ENCODE results near the gene GNAT2. TPM values are rescaled to one million over a fixed set of nuclear protein-coding genes. Genes with fewer than 3 reads are reported as not detected.
"Not testable (repeated sequence)": the region's sequence is repeated elsewhere in the genome, so short reads cannot be mapped to it uniquely, and the experiment has no call there.

Gene GNAT2
- polyA plus RNA-seq (2012; ENCODE audit: low read depth, missing spikeins), result 0.27 TPM

DNA sequence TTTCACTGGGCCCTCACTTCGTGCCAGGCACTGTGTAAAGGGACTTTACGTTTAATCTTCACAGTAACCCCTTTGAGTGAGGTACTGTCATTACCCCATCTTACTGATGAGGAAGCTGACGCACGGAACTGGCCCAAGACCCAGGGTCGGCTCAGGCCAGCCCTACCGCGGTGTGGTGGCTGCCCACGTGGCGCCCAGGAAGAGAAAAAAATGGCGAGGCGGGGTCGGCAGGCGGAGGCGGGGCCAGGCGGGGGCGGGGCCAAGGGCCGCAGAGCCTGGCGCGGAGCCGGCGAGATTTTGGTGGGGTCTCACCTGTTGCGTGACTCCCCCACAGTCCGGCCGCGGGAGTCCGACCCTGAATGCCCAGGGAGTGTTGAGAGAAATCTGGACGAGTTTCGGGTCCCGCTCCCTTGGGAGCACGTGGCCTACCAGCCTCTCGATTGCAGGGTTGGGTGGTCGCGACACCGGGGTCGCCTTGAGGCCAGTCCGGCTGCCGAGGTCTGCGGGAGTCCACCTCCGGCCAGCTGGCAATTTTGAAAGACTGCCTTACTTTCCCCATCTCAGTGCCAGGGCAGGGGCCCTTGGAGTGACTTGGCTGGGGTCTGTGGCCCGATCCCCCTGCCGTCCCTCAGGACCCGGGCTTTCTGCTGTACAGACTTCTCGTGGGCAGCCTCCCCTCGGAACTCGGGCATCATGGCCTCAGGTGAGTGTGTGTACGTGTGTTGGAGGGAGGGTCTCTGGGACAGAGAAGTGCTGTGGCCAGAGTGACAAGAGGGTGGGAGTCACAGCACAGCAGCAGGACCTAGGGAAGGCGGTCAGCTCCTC, at the start of gene GNAT2, which contains the start of gene AMPD2:
GNAT2 (minus strand) TSS at position 41 of the 825 bp plus-strand sequence. CDS start 6,746 bp downstream, outside the sequence.
AMPD2 (plus strand) TSS at position 262 of the 825 bp plus-strand sequence. CDS start 1,339 bp downstream, outside the sequence.
- FAIRE-seq (peak; percentile 75), DNase-seq (ENCODE audit: insufficient read length, low spot score) (peak; percentile 76)
- TF ChIP-seq PAX5 (IDR thresholded peaks at IDR 0.05; ENCODE audit: insufficient read depth, low read length, severe bottlenecking), result no peak
- no peak; the same call in 1 of the 2 replicates for TF ChIP-seq SPI1 (IDR thresholded peaks at IDR 0.05; ENCODE audit: low read depth, low read length)
- peak; percentile 88 for TF ChIP-seq POLR2A (IDR thresholded peaks at IDR 0.05; ENCODE audit: low read depth, low read length)
- TF ChIP-seq TAF1 (IDR thresholded peaks at IDR 0.05; ENCODE audit: low read depth, low read length), result peak; percentile 48; the same call in 1 of the 2 replicates
- peak; percentile 87 for TF ChIP-seq POLR2AphosphoS5 (IDR thresholded peaks at IDR 0.05; ENCODE audit: low read depth, low read length)
- TF ChIP-seq POU2F2 (IDR thresholded peaks at IDR 0.05; ENCODE audit: low read depth, low read length), result peak; percentile 48; the same call in 1 of the 2 replicates

DNA sequence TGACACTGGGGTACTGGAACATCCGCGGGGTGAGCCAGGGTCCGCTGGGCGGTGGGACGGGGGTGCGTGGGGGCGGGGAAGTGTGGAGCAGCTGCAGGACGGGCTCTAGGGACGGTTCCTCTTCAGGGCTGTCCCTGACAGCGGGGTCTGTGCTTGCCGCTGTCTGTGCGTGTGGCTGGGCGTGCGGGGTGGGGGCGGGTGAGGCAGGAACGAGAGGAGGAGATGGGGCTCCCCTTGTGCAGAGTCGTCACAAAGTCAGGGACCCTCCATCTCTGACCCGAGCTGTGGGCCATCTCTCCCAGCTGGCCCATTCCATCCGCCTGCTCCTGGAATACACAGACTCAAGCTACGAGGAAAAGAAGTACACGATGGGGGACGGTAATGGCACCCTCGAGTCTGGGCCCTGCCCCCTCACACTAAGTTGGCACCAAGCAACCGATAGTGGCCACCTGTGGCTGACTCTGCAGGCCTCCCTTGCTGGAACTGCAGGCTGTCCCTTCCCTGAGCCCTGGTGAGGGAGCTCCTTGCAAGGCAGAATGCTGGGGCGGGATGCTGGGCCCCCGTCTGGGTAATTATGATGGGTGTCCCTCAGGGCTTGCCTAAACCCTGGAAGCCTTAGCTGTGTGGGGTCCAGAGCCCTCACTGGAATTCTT, 48.8 kb upstream of the GNAT2 start:
- TF ChIP-seq SPI1 (IDR thresholded peaks at IDR 0.05; ENCODE audit: low read depth, low read length) (no peak), PAX5 (IDR thresholded peaks at IDR 0.05; ENCODE audit: insufficient read depth, low read length, severe bottlenecking) (no peak), TAF1 (IDR thresholded peaks at IDR 0.05; ENCODE audit: low read depth, low read length) (no peak), POLR2A (IDR thresholded peaks at IDR 0.05; ENCODE audit: low read depth, low read length) (no peak), POLR2AphosphoS5 (IDR thresholded peaks at IDR 0.05; ENCODE audit: low read depth, low read length) (no peak), POU2F2 (IDR thresholded peaks at IDR 0.05; ENCODE audit: low read depth, low read length) (no peak)
- DNase-seq (ENCODE audit: insufficient read length, low spot score) (no peak), FAIRE-seq (no peak)

DNA sequence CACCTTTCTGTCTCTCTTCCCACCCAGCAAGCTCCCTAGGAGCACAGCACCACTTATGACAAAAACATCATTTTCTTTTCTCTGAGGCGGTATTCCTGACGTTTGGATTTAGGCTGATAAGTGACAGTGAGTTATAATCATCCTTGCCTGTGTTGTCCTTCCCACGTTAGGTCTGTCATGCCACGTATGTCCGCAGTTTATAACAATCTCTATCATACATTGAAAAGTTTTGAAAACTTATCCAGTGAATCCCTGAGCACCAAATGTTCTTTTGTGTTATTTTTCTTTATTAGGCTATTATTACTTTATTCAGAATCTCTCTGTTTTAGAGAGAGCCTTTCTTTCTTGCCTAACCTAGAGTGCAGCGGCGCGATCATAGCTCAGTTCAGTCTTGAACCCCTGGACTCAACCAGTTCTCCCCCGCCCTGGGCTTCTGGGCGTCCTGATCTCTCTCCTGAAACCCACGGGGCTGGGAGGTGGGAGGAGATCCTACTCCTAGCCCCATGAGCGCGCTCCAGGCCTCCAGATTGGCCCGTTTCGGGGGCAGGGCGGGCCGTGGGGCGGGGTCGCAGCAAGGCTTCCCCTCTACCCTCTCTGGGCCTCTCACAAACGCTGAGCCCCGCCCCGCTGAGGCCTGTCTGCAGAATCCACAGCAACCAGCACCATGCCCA, 48.2 kb upstream of the GNAT2 start, which contains the start of gene GSTM2:
GSTM2 (plus strand) TSS at position 606 of the 671 bp plus-strand sequence; CDS start at position 665, 59 bp downstream.
- TF ChIP-seq TAF1 (IDR thresholded peaks at IDR 0.05; ENCODE audit: low read depth, low read length) (no peak), SPI1 (IDR thresholded peaks at IDR 0.05; ENCODE audit: low read depth, low read length) (no peak), POLR2AphosphoS5 (IDR thresholded peaks at IDR 0.05; ENCODE audit: low read depth, low read length) (no peak), POLR2A (IDR thresholded peaks at IDR 0.05; ENCODE audit: low read depth, low read length) (no peak), POU2F2 (IDR thresholded peaks at IDR 0.05; ENCODE audit: low read depth, low read length) (no peak), PAX5 (IDR thresholded peaks at IDR 0.05; ENCODE audit: insufficient read depth, low read length, severe bottlenecking) (no peak)
- DNase-seq (ENCODE audit: insufficient read length, low spot score) (peak; percentile 74), FAIRE-seq (peak; percentile 64)

DNA sequence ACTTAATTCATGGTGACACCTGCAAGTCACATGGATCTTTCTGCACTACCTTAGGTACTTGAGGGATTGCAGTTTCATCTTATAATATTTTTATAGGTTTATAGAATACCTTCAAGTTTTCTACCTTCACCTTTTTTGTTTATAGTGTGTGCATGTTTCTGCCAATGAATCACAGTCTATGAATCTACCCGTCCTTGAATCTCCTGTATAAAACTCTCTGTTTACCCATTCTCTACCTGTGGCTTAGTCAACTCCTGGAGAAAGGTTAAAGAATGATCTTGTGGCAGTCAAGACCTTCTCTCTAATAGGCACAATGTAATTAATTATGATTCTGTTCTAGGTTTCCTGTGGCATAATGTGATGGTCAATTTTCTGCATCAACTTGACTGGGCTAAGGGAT, 45.3 kb upstream of the GNAT2 start:
- FAIRE-seq (no peak), DNase-seq (ENCODE audit: insufficient read length, low spot score) (no peak)
- no peak for TF ChIP-seq PAX5 (IDR thresholded peaks at IDR 0.05; ENCODE audit: insufficient read depth, low read length, severe bottlenecking)

DNA sequence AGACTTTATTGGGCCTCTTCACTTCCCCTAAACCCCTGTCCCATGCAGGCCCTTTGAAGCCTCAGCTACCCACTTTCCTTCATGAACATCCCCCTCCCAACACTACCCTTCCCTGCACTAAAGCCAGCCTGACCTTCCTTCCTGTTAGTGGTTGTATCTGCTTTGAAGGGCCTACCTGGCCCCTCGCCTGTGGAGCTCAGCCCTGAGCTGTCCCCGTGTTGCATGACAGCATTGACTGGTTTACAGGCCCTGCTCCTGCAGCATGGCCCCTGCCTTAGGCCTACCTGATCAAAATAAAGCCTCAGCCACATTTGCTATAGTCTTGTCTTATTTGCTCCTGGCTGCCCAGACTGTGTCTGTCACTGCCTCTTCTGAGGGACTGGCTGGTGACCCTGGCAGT, 42.0 kb upstream of the GNAT2 start:
- no peak for FAIRE-seq
- no peak for DNase-seq (ENCODE audit: insufficient read length, low spot score)
- no peak for TF ChIP-seq POLR2A (IDR thresholded peaks at IDR 0.05; ENCODE audit: low read depth, low read length)
- TF ChIP-seq POU2F2 (IDR thresholded peaks at IDR 0.05; ENCODE audit: low read depth, low read length), result no peak
- TF ChIP-seq TAF1 (IDR thresholded peaks at IDR 0.05; ENCODE audit: low read depth, low read length), result no peak
- TF ChIP-seq POLR2AphosphoS5 (IDR thresholded peaks at IDR 0.05; ENCODE audit: low read depth, low read length), result no peak
- TF ChIP-seq SPI1 (IDR thresholded peaks at IDR 0.05; ENCODE audit: low read depth, low read length), result no peak
- no peak for TF ChIP-seq PAX5 (IDR thresholded peaks at IDR 0.05; ENCODE audit: insufficient read depth, low read length, severe bottlenecking)

DNA sequence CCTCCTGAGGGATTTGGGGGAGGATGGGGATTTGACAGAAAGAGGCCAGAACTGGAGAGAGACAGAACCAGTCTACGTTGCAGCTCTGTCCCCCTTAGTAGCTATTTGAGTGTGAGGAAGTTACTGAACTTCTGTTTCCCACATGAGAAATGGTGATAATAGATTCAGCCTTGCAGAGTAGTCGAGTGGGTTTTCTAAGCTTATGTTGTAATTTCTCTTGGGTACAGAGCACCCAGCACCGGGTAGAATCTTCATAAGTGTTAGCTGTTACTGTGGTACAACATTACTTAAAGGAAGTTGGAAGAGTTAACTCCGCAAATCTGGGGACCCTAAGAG, 41.2 kb upstream of the GNAT2 start:
- not testable (repeated sequence) for FAIRE-seq; DNase-seq (ENCODE audit: insufficient read length, low spot score)

DNA sequence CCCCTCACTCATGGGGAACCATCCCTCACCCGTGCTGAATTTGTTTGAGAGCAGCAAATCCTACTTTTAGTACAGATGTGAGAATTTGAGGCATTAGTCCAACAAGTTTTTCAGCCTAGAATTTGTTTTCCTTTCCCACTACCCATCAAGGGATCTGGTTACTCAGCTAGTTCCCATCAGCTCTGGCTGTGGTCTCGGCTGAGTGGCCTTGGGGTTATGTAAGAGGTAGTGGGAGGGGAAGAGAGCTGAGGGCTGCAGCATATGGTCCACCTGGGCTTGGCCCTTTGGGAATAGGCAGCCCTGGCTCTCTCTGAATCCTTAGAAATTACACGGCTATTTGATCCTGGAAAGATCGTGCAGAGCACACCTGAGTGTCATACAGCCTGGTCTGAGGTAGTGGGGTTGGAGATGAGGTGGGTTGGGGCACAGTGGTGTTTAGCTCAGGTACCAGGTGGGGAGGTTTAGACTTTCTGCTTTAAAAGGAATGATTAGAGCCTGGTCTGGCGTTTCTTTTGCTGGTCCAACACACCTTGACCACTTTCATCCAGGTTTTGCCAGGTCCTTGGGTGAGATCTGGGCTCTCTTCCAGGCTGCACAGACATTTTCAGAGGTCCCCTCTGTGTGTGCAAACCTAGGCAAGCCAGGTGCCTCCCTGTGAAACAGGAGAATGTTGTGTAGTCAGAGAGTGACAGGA, 40.7 kb upstream of the GNAT2 start:
- no peak for FAIRE-seq
- no peak for TF ChIP-seq POLR2A (IDR thresholded peaks at IDR 0.05; ENCODE audit: low read depth, low read length)
- no peak for DNase-seq (ENCODE audit: insufficient read length, low spot score)

DNA sequence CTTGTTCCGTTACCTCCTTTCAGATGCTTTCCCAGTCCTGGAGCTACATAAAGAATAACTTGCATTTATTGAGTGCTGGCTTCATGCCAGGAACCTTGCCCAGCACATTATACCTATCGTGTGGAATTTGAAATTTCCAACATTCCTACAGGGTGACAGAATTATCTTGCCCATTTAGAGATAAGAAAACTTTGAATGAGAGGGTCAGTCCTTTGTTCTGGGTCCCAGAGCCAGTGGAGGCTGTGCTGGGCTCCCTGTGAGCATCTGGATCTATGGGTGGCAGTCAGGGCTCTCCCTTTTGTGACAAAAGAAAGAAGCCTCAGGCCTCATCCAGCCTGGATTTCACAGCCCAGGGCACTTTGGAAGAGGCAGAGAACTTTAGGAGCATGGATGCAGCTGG, 39.7 kb upstream of the GNAT2 start:
- FAIRE-seq, result no peak

DNA sequence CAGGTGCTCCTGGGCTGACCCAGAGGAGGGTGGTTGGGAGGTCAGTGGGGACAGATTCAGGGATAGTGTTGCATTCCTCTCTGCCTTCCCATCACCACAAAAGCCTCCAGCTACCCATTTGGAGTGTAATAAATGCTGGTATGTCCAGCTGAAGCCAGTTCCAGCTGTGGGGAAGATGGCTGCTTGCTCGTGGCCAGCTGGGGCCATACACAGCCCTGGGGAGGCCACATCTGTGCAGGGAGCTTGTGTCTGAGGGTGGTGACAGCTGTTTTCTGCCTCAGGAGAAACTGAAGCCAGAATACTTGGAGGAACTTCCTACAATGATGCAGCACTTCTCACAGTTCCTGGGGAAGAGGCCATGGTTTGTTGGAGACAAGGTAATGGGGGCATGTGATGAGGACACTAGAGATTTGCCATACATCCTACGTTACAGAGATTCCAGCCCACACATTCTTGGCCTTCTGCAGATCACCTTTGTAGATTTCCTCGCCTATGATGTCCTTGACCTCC, 39.2 kb upstream of the GNAT2 start:
- DNase-seq (ENCODE audit: insufficient read length, low spot score) (no peak), FAIRE-seq (no peak)
- no peak for TF ChIP-seq TAF1 (IDR thresholded peaks at IDR 0.05; ENCODE audit: low read depth, low read length)
- TF ChIP-seq SPI1 (IDR thresholded peaks at IDR 0.05; ENCODE audit: low read depth, low read length), result no peak
- no peak for TF ChIP-seq PAX5 (IDR thresholded peaks at IDR 0.05; ENCODE audit: insufficient read depth, low read length, severe bottlenecking)
- no peak for TF ChIP-seq POU2F2 (IDR thresholded peaks at IDR 0.05; ENCODE audit: low read depth, low read length)
- no peak for TF ChIP-seq POLR2A (IDR thresholded peaks at IDR 0.05; ENCODE audit: low read depth, low read length)
- no peak for TF ChIP-seq POLR2AphosphoS5 (IDR thresholded peaks at IDR 0.05; ENCODE audit: low read depth, low read length)

More for the DNA sequence above, 39.7 kb upstream of the GNAT2 start:
- TF ChIP-seq POLR2A (IDR thresholded peaks at IDR 0.05; ENCODE audit: low read depth, low read length) (no peak), SPI1 (IDR thresholded peaks at IDR 0.05; ENCODE audit: low read depth, low read length) (no peak), TAF1 (IDR thresholded peaks at IDR 0.05; ENCODE audit: low read depth, low read length) (no peak), PAX5 (IDR thresholded peaks at IDR 0.05; ENCODE audit: insufficient read depth, low read length, severe bottlenecking) (no peak), POU2F2 (IDR thresholded peaks at IDR 0.05; ENCODE audit: low read depth, low read length) (no peak), POLR2AphosphoS5 (IDR thresholded peaks at IDR 0.05; ENCODE audit: low read depth, low read length) (no peak)
- DNase-seq (ENCODE audit: insufficient read length, low spot score), result no peak
